HG02759 (cell line): ENCODE measurements around the gene AQP3.
"Not testable (repeated sequence)": the region's sequence is repeated elsewhere in the genome, so short reads cannot be mapped to it uniquely, and the experiment has no call there.

Source experiments
- ATAC-seq: cut with Tn5 transposase; IDR thresholded peaks from one replicate; pipeline ENCODE4 v1.9.1; 2021; ENCODE audit warnings: mild to moderate bottlenecking, moderate library complexity; ENCODE audit not compliant: unreplicated experiment

Gene AQP3

DNA sequence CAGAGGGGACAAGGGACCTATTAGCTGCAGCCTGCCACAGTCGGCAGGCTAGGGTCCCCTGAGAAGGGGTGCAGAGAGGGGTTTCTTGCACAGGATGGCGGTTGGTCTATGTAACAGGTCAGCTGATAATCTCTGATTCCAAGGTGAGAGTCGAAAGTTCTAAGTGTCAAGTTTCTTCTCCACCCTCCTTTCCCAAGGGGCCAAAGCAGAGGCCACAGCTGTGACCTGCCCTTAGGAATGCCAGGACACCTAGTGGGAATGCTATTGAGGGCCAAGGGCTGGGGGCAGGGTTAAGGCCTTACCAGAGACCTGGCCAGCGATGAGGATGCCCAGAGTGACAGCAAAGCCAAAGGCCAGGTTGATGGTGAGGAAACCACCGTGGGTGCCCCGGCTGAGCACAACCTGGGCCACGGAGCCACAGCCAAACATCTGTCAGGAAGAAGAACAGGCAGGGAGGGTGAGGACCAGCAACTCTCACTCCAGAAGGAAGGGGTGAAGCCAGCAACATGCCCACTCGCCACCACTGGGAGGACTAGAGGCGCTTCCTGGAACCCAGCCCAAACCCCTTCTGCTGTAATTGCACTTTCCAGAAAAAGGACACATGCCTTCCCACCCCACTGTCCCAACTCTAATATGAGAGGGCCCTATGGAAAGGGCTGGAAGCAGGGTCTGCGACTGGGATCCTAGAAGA, 3.8 kb downstream of the AQP3 start:
- no peak for ATAC-seq

DNA sequence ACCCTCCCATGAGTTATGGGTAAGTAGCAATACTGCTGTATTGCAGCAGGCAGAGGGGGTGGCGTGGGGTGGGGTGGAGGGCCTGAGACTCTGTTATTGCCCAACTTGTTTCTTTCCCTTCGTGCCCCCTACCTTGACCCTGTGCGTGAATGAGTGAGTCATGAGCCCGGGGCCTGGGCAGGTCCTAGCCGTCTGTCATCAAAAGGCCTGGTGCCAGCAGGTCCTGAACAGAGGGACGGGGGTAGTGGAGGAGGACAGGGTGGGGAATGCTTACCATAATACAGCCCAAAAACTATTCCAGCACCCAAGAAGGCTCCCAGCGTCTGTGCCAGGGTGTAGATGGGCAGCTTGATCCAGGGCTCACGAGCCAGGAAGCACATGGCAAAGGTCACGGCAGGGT, 4.3 kb downstream of the AQP3 start:
- no peak for ATAC-seq

DNA sequence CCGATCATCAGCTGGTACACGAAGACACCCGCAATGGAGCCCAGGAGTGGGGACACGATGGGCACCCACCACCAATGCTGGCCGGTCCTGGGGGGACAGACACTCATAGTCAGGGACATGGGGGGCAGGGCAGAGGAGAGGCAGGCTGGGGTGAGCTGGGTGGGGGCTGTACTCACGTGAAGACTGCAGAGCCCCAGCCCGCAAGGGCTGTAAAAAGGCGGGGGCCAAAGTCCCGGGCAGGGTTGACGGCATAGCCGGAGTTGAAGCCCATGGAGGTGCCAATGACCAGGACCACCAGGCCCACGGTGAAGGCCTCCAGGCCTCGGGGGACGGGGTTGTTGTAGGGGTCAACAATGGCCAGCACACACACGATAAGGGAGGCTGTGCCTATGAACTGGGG, 5.3 kb downstream of the AQP3 start:
- no peak for ATAC-seq

DNA sequence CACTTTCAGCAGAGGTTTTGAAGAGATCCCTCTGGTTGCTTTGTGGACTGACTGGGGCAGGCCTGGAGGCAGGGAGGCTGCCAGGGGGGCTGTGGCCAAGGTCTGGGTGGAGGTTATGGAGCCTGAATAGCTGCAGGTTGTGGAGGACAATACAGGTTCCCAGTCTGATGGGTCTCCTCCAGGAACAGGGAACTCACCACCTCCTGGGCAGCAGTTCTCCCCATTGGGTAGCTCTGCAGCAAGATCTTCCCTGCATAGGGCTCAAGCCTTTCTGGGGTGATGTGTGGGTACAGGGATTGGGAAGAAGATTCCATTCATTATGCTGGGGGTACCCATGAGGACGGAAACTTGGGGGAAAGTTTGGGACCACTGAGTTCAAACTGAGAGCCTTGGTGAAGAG, 6.8 kb downstream of the AQP3 start:
- ATAC-seq = no peak

DNA sequence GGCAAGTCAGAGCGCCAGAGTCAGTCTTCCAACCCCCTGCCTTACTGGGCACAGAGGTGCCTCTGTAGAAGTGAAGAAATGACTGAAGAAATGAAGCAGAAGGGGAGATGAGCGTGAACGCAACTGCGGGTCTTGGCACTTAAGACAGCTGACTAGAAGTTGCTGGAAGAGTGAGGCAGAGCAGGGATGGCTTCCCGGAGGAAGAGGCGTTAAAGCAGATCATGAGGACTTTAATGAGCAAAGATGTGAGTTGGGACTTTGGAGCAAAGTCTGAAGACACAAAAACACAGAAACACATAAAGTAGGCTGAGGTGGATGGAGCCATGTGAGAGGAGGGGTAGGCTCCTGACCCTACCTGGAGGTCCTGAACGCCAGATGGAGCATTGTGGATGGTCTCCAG, 7.2 kb downstream of the AQP3 start:
- no peak for ATAC-seq

DNA sequence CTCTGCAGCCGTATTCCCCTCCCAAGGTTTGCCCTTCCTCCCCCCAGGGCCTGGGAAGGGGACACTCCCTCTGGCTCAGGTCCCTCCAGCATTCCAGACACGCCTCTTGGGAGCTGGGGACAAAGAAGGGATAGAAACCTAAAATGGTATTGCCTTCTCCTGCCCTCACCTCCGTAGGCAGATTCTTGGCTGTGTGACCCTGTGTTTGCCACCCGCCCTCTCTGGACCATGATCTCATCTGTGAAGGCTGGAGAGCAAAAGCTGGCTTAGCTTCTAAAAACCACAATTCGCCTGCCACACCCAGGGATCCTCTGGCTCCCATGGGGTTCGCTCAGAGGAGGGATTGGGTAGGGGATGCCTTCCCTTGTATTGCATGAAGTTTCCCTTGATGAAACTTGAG, 7.7 kb downstream of the AQP3 start:
- no peak for ATAC-seq

DNA sequence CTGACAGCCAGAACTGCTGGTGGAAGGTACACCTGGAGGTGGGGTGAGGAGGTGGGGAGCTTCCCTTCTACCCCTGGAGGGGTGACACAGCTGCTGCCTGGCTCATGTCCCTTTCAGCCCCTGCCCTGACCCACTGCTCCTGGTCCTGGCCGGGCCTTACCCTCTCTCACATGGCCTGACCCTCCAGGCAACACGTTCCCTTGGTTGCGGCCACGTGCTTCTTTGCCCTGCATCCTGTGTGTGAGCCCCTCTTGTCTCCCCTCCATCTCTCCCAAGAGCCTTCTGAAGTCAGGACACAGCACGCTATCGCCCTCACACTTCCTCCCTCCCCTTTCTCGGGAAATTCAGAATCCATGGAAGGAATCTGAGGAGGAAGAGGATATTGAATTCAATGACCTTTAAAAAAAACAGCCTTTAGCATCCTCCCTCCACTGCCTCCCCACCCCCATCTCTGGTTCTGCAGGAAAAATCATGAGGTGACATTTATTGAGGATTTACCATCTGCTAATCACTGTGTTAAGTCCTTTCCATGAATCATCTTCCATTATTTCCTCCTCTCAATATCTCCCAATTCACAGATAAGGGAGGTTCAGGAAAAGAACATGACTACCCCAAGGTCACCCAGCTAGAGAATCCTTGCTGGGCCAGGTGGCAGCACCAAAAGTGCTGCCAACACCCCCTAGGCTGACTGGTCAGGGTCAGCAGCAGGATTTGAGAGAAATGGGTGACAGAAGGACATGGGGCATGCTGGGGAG, 8.3 kb downstream of the AQP3 start:
- no peak for ATAC-seq

DNA sequence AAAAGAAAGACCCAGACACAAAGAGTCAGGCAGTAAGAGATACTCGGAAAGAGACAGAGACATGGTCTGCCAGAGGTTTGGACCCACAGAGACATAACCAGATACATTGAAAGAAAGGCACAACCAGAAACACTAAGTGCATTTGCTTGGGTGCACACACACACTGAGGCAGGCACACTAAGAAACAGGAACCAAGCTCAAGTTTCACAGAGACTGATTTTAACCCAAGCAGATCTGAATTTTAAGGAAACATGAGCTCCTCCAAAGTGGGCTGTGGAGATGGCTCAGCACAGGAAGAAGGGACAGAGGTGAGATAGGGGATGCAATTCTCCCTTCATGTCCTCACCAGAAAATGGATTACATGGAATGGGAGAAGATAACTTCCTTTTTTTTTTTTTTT, 9.5 kb downstream of the AQP3 start:
- ATAC-seq = no peak

DNA sequence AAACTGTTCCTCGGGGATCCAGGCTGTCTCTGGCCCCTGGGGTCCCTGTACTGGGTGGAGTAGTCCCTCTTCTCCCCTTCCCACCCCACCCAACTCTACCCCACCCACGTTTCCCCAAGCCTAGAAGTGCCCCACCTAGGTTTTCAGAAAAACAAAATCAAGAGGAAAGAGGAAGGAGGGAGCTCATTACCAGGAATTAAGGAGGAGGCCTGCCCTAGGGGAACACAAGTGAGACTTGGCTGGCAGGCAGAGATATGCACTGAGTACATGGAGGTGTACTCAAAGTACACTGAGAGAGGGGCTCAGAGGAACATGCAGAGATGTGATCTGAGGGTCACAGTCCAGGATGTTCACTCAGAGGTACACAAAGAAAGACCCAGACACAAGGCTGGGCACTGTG, 10.2 kb downstream of the AQP3 start:
- no peak for ATAC-seq

DNA sequence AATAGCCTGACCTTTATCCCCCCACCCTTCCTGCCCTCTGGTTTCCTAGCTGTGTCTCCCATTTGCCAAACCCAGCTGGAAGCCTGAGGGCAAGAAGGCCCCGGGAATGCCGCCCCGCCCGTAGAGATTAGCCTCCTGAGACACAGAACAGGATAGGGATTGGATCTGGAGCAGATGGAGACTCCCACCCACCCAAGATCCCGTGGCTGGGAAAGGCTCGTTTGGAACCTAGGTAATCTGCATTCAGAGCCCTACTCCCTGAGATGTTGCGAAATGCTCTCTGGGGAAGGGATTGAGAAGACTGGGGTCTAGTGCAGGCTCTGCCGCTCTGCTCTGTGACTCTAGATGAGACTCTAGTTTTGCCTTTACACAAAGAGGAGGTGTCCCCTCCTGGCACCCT, 10.9 kb downstream of the AQP3 start:
- no peak for ATAC-seq

DNA sequence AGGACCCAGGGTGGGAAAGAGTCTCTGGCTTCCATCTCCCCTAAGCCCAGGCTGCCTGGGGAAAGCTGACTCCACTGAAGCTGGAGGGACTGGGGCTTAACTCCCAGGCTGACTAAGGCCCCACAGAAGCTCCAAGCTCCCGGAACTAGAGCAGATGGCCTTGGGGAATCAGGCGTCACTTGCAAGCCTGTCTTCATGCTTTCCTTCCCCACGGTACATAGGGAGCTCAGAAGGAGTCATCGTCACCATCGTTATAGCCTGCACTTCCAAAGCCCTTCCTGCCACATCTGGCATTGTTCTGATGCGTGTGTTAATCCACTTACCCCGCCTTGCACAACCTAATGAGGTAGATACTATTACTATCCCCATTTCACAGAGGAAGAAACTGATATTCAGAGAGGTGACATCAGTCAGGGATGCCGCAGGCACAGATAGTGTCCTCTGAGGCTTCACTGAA, 11.5 kb downstream of the AQP3 start:
- ATAC-seq = no peak

DNA sequence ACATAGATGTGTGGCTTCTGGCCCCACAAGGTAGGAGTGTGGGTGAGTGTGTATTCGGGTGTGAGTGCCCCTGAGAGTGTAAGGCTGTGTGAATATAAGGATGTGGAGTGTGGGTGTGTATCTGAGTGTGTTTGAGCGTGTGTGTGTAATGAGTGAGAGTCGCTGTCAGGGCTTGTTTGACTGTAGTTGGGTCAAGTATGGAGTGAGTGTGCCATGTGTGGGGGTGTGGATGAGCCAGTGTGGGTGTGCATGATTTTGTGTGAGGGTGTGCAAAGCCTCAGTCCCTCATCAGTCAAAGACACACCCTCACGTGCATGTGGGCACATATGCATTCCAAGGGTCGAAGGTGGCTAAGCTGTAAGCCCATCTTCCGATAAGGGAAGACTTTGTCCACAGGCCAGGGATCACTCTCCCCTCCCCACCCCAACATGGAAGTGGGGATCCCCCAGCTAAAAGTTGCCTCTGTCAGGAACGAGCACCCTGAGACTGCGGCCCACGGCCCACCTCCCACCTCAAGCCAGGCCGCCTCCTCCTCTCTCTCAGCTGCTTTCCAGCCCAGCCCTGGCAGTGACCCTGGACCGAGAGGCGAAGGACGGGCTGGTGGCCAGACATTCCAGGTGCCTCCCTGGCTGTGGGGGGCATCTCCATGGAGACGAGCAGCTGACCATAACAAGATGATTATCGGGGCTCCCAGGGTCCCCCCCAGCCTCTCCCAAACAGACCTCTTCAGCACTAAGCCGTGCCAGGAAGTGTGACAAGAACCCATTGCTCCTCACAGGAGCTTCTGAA, 12.9 kb downstream of the AQP3 start:
- no peak for ATAC-seq

DNA sequence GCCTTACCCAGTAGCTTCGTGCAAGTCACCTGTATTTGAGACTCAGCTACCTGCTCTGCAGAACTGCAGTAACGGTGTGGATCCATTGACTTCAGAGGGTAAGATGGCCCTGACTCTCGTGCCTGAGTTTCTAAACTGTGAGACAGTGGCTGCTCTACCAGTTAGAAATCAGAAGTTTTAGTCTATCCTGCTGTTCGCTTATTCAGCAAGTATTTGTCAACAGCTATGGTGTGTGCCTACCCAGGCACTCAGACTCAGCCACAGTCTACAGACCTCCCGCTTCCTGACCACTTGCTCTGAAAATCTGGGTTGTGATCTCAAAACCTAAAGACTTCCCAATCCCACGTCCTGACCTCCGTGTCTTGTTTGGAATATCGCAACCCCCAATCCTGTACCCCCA, 13.5 kb downstream of the AQP3 start:
- no peak for ATAC-seq

DNA sequence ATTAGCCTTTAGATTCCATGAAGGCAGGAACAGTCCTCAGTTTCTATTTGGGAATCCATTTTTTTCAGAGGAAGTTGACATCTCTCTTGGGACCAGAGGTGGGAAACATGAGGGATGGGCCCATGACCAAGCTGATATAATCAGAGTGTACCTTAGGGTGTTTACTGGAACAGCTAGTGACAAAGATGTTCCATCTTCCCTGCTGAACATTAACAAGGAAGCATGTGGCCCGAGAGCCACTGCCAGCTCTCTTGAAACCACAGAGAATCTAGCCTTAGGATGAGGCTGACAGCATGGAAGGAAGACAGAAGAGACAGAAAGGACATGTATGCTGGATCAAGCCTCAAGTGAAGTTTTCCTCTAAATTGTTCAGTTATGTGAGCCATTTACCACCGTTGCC, 16.0 kb downstream of the AQP3 start:
- ATAC-seq = no peak

DNA sequence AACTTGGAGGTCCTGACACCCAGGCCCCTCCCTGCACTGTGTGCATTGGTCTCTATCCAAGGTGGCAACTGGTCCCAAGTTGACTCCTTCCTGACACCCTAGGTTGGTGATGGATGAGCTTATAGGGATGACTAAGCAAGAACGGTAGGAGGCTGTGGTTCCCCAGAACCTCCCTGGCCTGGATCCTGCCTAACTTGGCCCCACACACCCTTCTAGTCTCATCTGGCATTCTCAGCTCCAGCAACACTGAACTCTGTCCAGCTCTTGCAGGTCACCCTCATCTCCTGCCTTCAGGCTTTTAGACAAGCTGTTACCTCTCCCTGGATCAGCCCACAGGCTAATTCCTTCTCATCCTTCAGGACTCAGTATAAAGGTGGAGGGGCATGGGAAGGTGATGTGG, 16.5 kb downstream of the AQP3 start:
- no peak for ATAC-seq

DNA sequence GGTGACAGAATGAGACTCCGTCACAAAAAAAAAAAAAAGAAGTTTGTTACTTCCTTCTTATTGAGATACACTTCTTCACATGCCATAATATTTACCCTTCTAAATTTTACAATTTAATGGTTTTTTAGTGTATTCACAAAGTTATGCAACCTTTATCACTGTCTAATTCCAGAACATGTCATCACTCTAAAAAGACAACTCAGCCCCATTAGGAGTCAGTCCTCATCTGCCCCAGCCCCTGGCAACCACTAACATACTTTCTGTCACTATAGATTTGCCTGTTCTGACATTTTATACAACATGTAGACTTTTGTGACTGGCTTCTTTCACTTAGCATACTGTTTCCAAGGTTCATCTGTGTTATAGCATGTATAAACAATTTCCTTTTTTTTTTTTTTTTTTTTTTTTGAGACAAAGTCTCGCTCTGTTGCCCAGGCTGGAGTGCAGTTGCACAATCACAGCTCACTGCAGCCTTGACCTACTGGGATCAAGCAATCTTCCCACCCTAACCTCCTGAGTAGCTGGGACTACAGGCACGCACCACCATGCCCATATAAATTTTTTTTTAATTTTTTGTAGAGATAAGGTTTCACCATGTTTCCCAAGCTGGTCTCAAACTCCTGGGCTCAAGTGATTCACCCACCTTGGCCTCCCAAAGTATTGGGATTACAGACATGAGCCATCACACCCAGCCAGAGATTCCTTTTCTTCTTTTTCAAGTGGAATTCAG, 18.0 kb downstream of the AQP3 start:
- no peak for ATAC-seq

DNA sequence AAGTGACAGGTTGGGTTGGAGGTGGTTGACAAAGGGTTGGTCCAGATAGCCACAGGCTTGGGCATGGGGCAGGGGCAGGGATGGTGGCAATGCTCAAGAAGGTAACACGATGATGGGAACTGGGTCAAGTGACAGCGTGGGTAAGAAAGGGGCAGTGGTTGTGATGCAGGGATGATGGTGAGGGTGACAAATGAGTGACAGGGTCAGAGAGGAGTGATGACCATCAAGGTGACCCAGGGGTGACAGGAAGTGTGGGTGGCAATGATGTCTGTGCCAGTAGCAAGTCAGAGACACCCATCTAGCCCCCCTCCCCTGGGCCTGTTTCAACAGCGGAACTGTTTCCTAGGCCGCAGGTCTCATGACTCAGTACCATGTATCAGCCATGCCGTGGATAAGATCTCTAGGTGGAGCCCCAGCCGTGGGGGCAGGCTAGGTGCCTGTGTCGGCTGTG, 20.5 kb downstream of the AQP3 start:
- ATAC-seq = no peak

DNA sequence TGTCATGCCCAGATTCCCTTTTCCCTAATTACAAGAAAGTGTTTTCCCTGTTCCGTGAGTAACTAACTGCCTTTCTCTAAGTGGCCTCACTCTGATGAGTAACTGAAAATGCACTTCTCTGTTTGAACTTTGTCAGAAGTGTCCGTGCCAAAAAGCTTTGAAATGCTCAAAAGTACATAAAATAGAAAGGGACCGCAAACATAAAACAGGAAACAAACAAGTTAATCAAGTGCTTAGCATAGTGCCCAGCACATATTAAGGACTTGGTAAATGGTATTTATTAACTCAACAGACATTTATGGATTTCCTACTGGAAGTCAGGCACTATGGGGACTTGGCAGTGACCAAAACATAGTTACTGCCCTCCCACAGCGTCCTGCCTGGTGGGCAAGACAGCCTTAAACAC, 22.3 kb downstream of the AQP3 start:
- no peak for ATAC-seq

DNA sequence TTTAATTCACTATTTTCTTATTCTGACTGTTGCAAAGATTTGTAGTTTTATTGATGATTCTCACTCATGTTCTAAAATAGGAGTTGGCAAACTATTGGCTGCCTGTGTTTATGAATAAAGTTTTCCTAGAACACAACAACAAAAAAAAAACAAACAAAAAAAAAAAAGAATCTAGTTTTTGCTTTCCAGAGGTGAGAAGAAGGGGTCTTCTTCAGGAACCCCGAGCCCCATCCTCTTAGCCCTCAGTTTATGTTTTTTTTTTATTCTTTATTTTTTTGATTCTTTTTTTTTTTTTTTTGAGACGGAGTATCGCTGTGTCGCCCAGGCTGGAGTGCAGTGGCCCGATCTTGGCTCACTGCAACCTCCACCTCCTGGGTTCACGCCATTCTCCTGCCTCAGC, 22.9 kb downstream of the AQP3 start:
- not testable (repeated sequence) for ATAC-seq

DNA sequence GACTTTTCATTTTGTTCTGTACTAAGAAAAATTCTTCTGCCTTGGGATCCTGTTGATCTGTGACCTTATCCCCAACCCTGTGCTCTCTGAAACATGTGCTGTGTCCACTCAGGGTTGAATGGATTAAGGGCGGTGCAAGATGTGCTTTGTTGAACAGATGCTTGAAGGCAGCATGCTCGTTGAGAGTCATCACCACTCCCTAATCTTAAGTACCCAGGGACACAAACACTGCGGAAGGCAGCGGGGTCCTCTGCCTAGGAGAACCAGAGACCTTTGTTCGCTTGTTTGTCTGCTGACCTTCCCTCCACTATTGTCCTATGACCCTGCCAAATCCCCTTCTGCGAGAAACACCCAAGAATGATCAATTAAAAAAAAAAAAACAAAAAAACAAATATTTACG, 23.4 kb downstream of the AQP3 start:
- not testable (repeated sequence) for ATAC-seq

DNA sequence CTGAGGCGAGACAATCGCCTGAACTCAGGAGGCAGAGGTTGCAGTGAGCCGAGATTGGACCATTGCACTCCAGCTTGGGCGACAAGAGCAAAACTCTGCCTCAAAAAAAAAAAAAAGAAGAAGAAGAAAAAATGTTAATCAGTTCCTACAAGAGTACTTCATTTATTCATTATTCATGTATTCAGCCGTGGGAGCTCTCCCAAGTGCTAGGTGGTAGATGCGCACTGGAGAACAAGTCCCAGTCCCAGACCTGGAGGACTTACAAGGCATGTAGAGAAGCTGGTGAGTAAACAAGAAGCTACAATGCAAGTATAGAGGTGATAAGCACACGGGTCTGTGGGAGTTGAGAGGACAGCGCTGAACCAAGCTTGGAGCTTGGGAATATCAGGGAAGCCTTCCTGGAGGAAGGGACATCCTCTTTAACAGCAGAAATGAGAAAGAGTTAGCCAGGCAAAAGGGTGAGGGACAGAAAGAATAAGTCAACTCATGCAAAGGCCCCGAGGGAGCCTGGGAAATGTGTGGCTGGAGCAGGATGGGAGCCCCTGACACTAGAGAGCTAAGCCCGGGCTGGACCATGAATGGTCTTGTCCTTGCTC, 27.6 kb downstream of the AQP3 start:
- no peak for ATAC-seq
